ENCODE data around the gene GSTT4.
"Not testable (repeated sequence)": the region's sequence is repeated elsewhere in the genome, so short reads cannot be mapped to it uniquely, and the experiment has no call there.

Gene GSTT4

GRCh38 chr22:24003887-24004286 lies 1.4 kb downstream of the GSTT4 start:
- no peak for TF ChIP-seq CTCF (IDR thresholded peaks at IDR 0.05; ENCODE audit: low read depth, low read length)
- DNase-seq (ENCODE audit: extremely low read depth, low read depth): no peak

GRCh38 chr22:24002851-24003250 lies 2.4 kb downstream of the GSTT4 start:
- no peak for DNase-seq (ENCODE audit: extremely low read depth, low read depth)
- no peak for TF ChIP-seq CTCF (IDR thresholded peaks at IDR 0.05; ENCODE audit: low read depth, low read length)

- DNase-seq (ENCODE audit: extremely low read depth, low read depth): no peak
- TF ChIP-seq CTCF (IDR thresholded peaks at IDR 0.05; ENCODE audit: low read depth, low read length): no peak
Observed at GRCh38 chr22:24002272-24002671, 3.0 kb downstream of the GSTT4 start.

- DNase-seq (ENCODE audit: extremely low read depth, low read depth): no peak
- no peak for TF ChIP-seq CTCF (IDR thresholded peaks at IDR 0.05; ENCODE audit: low read depth, low read length)
Observed at GRCh38 chr22:24001314-24001713, 3.9 kb downstream of the GSTT4 start.

GRCh38 chr22:23999779-24000178 lies 5.5 kb downstream of the GSTT4 start:
- DNase-seq (ENCODE audit: extremely low read depth, low read depth): not testable (repeated sequence)

GRCh38 chr22:23997092-23997491 lies 8.2 kb downstream of the GSTT4 start:
- no peak for DNase-seq (ENCODE audit: extremely low read depth, low read depth)
- TF ChIP-seq CTCF (IDR thresholded peaks at IDR 0.05; ENCODE audit: low read depth, low read length): no peak

- not testable (repeated sequence) for DNase-seq (ENCODE audit: extremely low read depth, low read depth)
Observed at GRCh38 chr22:23993581-23994177, 11.6 kb downstream of the GSTT4 start.

- not testable (repeated sequence) for DNase-seq (ENCODE audit: extremely low read depth, low read depth)
Observed at GRCh38 chr22:23993080-23993479, 12.2 kb downstream of the GSTT4 start.

- DNase-seq (ENCODE audit: extremely low read depth, low read depth): not testable (repeated sequence)
Observed at GRCh38 chr22:23989583-23990244, 15.5 kb downstream of the GSTT4 start.

GRCh38 chr22:23986538-23987178 lies 18.6 kb downstream of the GSTT4 start:
- DNase-seq (ENCODE audit: extremely low read depth, low read depth): not testable (repeated sequence)

- not testable (repeated sequence) for DNase-seq (ENCODE audit: extremely low read depth, low read depth)
Observed at GRCh38 chr22:23986089-23986488, 19.2 kb downstream of the GSTT4 start.

Data from AG09319 (cell line).